Measurements from ENCODE around the gene HTR1D.

DNA sequence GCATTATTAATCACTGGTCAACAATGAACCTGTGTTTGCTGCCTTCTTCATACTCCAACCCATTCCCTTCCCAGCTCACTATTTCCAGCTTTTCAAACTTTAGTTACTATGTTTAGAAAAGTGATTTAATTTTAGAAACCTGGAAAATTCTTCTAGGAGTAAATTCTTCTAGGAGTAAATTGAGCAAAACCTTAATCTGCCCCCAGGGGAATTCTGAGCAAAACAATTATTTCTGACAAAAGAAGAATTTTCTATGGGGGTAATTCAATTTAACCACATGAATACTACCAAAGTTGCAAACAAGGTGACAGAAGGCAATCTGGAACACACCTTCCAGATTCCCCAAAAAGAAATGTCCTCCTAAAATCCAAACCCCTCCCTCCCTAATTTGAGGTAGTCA, 50.4 kb downstream of the HTR1D start:
- TF ChIP-seq, protein P1, sequence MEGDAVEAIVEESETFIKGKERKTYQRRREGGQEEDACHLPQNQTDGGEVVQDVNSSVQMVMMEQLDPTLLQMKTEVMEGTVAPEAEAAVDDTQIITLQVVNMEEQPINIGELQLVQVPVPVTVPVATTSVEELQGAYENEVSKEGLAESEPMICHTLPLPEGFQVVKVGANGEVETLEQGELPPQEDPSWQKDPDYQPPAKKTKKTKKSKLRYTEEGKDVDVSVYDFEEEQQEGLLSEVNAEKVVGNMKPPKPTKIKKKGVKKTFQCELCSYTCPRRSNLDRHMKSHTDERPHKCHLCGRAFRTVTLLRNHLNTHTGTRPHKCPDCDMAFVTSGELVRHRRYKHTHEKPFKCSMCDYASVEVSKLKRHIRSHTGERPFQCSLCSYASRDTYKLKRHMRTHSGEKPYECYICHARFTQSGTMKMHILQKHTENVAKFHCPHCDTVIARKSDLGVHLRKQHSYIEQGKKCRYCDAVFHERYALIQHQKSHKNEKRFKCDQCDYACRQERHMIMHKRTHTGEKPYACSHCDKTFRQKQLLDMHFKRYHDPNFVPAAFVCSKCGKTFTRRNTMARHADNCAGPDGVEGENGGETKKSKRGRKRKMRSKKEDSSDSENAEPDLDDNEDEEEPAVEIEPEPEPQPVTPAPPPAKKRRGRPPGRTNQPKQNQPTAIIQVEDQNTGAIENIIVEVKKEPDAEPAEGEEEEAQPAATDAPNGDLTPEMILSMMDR (IDR thresholded peaks at IDR 0.05 in 8 of 11, conservative IDR thresholded peaks at IDR 0.05 in 3 of 11): no peak
- no peak for TF ChIP-seq POLR2A (IDR thresholded peaks at IDR 0.05)
